ENCODE data around the gene MSH3.

The MSH3 gene

DNA sequence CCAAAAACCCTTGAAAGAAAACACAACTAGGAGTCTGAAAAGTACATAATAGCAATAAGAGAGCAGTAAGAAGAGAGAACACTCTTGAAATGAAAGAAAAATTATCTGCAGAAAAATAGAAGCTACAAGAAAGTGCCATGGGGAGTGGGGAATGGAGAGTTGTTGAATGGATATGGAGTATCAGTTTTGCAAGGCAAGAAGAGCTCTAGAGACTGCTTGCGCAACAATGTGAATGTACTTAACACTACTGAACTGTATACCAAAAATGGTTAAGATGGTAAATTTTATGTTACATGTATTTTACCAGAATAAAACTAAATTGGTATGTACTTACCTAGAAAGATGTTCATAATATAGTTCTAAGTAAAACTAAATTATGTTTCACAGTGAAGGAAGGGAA is 251.0 kb downstream of the MSH3 start:
- no peak for DNase-seq (ENCODE audit: low spot score)

DNA sequence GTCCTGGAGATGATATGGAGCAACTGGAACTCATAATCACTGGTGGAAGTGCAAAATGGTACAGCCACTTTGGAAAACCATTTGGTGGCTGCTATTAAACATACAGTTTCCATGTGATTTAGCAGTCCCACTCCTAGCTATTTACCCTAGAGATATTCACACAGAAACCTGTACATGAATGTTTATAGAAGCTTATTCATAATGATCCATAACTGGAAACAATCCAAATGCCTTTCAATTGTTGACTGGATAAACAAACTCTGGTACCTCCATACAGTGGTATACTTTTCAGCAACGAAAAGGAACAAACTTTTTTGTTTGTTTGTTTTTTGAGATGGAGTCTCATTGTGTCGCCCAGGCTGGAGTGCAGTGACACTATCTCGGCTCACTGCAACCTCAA is 258.0 kb downstream of the MSH3 start:
- DNase-seq (ENCODE audit: low spot score) = no peak

DNA sequence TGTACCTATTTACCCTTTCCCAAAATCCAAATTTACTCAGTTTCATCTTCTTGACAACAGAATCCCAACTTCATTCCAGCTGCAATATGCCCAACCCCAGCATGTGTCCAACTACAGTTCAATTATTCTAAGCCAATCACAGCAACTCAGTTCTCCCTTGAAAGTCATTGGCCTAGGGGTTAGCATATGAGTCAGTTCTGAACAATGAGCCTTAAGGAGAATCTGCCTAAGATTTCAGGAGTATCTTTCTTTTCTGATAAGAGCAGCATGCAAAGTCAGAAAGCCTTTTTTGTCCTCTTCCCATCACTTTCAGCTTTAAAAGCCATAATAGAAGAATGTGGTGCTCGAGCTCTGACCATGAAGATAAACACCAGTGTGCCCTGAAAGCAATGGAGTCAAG is 261.3 kb downstream of the MSH3 start:
- no peak for DNase-seq (ENCODE audit: low spot score)

DNA sequence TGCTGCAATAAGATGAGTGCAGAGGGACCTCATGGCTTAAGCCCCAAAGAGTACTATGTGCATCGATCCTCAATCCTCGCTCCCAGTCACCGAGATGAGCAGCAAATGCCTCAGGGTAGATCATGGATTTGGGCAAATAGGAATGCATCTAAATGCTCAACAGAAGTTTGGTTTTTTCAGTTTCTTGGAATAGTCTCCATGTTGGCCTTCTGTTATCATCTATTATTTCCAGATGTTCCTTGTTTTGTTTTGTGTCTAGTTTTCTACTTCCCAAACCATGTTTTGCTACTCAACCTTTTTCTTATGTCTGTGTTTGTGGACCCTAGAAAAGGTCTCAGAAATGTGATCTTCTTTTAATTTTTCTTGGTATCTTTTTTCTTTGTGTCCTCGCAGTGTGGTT is 262.2 kb downstream of the MSH3 start:
- no peak for DNase-seq (ENCODE audit: low spot score)

DNA sequence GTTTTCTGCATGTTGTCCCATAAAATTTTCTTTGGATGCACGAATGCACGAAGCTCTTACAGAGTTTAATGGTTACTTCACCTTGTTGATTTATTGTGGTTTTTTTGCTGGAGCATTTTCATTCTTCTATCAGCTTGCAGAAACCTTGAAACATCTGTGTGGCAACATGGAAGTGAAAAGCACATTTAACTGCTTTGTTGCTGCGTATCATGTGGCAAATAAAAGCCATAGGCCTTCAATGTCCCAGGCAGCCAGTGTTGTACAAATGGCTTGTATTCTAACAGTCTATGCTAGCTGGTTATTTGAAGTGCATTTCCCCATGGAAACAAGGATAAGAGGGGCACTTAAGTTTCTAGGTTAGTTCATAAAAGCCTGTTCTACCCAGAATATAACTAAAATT is 263.2 kb downstream of the MSH3 start:
- no peak for DNase-seq (ENCODE audit: low spot score)

DNA sequence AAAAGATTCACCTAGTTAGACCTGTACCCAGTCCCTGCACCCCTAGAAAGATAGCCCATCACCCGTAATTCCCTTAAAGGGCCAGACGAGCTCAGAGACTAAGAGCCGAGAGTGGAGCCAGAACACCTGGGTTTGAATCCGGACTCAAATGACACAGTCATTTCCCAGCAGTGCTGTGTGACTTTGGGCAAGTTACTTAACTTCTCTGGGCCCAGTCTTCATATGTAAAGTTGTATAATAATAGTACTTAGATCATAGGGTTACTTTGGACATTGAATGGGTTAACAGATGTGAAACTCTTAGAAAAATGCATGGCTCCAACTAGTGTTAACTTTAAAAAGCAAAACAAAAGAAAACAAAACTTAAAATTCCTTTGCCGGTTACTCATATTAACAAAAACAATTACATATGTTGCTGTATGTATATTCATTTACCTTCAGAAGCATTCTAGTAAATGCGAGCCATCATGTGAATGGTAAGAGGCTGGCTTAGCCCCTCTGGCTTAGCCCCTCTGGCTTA is 265.3 kb downstream of the MSH3 start:
- no peak for DNase-seq (ENCODE audit: low spot score)

DNA sequence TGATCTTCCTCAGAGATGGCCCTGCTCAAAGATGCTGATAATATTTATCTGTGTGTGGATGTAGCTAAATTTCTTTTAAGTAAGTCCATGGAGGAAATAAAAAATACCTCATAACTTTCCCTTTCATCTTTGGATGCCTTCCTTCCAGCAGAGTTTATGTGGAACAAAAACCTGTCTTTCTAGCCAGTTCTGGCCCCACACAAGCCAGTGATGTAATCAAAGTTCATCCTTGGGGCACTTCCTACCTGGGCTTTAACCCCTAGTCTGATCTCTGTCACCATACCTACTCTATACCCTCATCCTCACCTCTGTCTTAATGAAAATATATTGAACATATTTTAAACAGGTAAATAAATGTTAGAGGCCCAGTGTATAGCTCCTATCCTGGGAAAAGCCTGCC is 265.9 kb downstream of the MSH3 start:
- DNase-seq (ENCODE audit: low spot score) = no peak

DNA sequence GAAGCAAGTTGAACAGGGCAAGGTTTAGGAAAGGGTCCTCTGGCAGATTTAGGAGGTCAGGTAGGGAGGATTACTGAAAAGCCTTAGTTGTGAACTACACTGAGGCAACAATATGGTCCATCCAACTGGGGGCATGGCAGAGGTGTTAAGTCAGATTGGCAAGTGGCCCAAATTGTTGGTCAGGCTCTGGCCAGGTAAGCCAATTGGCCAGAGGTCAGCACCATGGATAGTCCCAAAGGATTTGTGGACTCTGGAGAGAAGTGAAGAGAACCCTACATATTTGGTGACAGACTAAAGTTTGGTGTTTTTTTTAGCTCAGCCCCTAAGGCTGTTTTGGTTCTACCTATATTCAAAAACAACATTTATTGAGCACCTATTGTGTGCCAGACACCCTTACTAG is 266.6 kb downstream of the MSH3 start:
- DNase-seq (ENCODE audit: low spot score) = no peak

DNA sequence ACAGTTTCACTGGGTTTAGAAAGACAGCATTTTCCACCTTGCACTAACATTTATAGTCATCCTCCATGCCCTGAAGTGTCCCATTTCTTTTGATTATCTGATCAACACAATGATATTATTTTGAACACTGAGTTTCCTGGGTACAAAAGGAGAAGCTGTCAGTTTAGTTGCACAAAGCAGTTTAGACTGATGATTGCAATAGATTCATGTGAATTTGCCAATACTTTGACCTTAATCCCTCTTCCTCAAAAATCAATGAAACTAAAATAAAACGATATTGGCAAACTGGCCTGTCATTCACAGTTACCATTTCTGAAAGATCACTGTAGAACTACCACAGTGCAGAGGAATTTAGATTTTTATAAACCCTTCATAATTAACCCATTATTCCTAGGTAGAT is 271.5 kb downstream of the MSH3 start:
- DNase-seq (ENCODE audit: low spot score) = no peak
